PC-9 (cell line): ENCODE results near the gene RHEX. TPM values are rescaled to one million over a fixed set of nuclear protein-coding genes. Genes with fewer than 3 reads are reported as not detected.

Experiments used
- BruUV-seq: library from RNA; stranded (reverse); fragments of 400-500 nt; replicated peaks from 2 replicates; lab custom pipeline; 2021; lab: Mats Ljungman, UMichigan
- CTCF ChIA-PET: fragments of 300-600 bp; sonication (Branson Sonifier 250); formaldehyde crosslinking; loops from one replicate; lab custom pipeline; 2022; ENCODE audit warnings: antibody characterized with exemption; lab: Charles Lee
- POLR2A ChIA-PET: fragments of 300-600 bp; sonication (Branson Sonifier 250); formaldehyde crosslinking; loops from one replicate; lab custom pipeline; 2022; ENCODE audit warnings: antibody characterized with exemption; ENCODE audit not compliant: unreplicated experiment; lab: Charles Lee
- DNase-seq, 2 experiments: peaks; one replicate each; pipeline versions ENCODE4 v3.0.0 to v3.0.0-alpha.2; 2015 to 2022; ENCODE audit warnings: mixed read lengths in 1 of 2
- H2AFZ ChIP-seq: fragments of 200-600 bp; sonication (generic); 2 replicates; pipeline ENCODE4 v1.8.1; 2017; ENCODE audit warnings: antibody characterized with exemption
- H3F3A ChIP-seq: fragments of 200-600 bp; sonication (generic); 2 replicates; pipeline ENCODE4 v1.8.1; 2017; ENCODE audit warnings: antibody characterized with exemption, mild to moderate bottlenecking, low read depth; ENCODE audit not compliant: insufficient read depth
- H3K27ac ChIP-seq: fragments of 200-600 bp; sonication (generic); 2 replicates; pipeline ENCODE4 v1.6.1; 2016; ENCODE audit warnings: mixed run types
- H3K27me3 ChIP-seq: fragments of 200-600 bp; sonication (generic); 2 replicates; pipeline ENCODE4 v1.6.1; 2016; ENCODE audit warnings: low read depth, mixed run types; ENCODE audit not compliant: insufficient read depth
- H3K36me3 ChIP-seq: fragments of 200-600 bp; sonication (generic); 2 replicates; pipeline ENCODE4 v1.6.1; 2016; ENCODE audit warnings: low read depth, mixed run types
- H3K4me1 ChIP-seq: fragments of 200-600 bp; sonication (generic); replicated peaks from 2 replicates; pipeline ENCODE4 v1.6.1; 2016; ENCODE audit warnings: mixed run types; ENCODE audit not compliant: insufficient read depth
- H3K4me2 ChIP-seq: fragments of 200-600 bp; sonication (generic); 2 replicates; pipeline ENCODE4 v1.6.1; 2017; ENCODE audit warnings: mixed run types
- H3K4me3 ChIP-seq: fragments of 200-600 bp; sonication (generic); 2 replicates; pipeline ENCODE4 v1.6.1; 2016; ENCODE audit warnings: mixed run types
- H3K79me2 ChIP-seq: fragments of 200-600 bp; sonication (generic); 2 replicates; pipeline ENCODE4 v1.6.1; 2017; ENCODE audit warnings: low read depth, mixed run types
- H3K9me2 ChIP-seq: fragments of 200-600 bp; sonication (generic); 2 replicates; pipeline ENCODE4 v1.8.1; 2017; ENCODE audit warnings: mild to moderate bottlenecking; ENCODE audit not compliant: insufficient read depth
- H3K9me3 ChIP-seq: fragments of 200-600 bp; sonication (generic); 2 replicates; pipeline ENCODE4 v1.8.1; 2016; ENCODE audit warnings: low read depth; ENCODE audit not compliant: insufficient read depth
- H4K20me1 ChIP-seq: fragments of 200-600 bp; sonication (generic); 2 replicates; pipeline ENCODE4 v1.8.1; 2017; ENCODE audit not compliant: insufficient read depth
- EZH2 ChIP-seq: fragments of 200-600 bp; sonication (generic); IDR thresholded peaks from 2 replicates; pipeline ENCODE4 v1.8.0; 2017; ENCODE audit warnings: antibody characterized with exemption, low read depth
- intact Hi-C: fragments of 100-400 bp; cut with micrococcal nuclease; formaldehyde crosslinking; loops from one replicate; pipeline ENCODE4 v1.10.0; 2022; ENCODE audit not compliant: unreplicated experiment
- total RNA-seq: library from RNA; stranded (reverse); gene quantifications from 2 replicates; pipeline ENCODE4 v1.2.3, GENCODE V29; 2021
- TF ChIP-seq, protein P1 (sequence below): fragments of 200-600 bp; sonication (generic); conservative IDR thresholded peaks from 2 replicates; pipeline ENCODE4 v1.6.1; 2017; ENCODE audit warnings: mixed run types, antibody characterized with exemption, mild to moderate bottlenecking, moderate library complexity

The RHEX gene
- total RNA-seq, 1 experiment from 2014 or later = not detected

DNA sequence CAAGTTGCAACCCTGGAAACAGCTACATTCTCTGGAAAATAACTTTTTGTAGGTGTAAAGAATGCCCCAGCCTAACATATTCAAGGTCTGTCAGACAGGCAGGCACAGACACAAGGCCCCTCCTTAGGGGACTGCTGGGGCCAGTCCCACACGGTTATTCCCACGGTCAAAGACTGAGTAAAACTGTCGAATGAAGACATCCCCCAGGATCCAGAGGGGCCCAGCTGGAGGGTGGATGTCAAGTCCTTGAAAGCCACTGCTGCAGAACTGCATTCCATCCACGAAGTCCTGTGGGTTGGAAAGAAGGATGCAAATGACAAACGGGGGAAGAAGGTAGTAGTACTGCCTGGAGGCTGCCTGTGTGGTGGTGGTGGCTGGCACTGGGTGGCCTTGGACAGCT, 42.9 kb upstream of the RHEX start:
- Histone ChIP-seq H3F3A (peaks cover 2% of the 10 kb centered on the region; the same call in 1 of the 2 replicates), H3K4me1 (no peaks in the 10 kb centered on the region), H3K9me2 (no peaks in the 10 kb centered on the region), H3K36me3 (no peaks in the 10 kb centered on the region), H3K4me3 (no peak overlapping the region), H3K79me2 (no peaks in the 10 kb centered on the region), H3K9me3 (no peaks in the 10 kb centered on the region), H2AFZ (no peak overlapping the region), H3K27ac (no peak overlapping the region), H3K27me3 (no peaks in the 10 kb centered on the region), H4K20me1 (no peaks in the 10 kb centered on the region), H3K4me2 (no peak overlapping the region)
- intact Hi-C loops = no loop called here
- POLR2A ChIA-PET = no interaction called here
- CTCF ChIA-PET = no interaction called here
- TF ChIP-seq, protein P1, sequence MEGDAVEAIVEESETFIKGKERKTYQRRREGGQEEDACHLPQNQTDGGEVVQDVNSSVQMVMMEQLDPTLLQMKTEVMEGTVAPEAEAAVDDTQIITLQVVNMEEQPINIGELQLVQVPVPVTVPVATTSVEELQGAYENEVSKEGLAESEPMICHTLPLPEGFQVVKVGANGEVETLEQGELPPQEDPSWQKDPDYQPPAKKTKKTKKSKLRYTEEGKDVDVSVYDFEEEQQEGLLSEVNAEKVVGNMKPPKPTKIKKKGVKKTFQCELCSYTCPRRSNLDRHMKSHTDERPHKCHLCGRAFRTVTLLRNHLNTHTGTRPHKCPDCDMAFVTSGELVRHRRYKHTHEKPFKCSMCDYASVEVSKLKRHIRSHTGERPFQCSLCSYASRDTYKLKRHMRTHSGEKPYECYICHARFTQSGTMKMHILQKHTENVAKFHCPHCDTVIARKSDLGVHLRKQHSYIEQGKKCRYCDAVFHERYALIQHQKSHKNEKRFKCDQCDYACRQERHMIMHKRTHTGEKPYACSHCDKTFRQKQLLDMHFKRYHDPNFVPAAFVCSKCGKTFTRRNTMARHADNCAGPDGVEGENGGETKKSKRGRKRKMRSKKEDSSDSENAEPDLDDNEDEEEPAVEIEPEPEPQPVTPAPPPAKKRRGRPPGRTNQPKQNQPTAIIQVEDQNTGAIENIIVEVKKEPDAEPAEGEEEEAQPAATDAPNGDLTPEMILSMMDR = no peak
- TF ChIP-seq EZH2 = no peak
- no peak for DNase-seq
- no TSS peak for BruUV-seq

GRCh38 chr1:206011057-206011456, 41.9 kb upstream of the RHEX start:
- no TSS peak for BruUV-seq
- Histone ChIP-seq H2AFZ (no peak overlapping the region), H3K27me3 (no peaks in the 10 kb centered on the region), H3K4me3 (no peak overlapping the region), H3K27ac (no peak overlapping the region), H3K36me3 (no peaks in the 10 kb centered on the region), H4K20me1 (no peaks in the 10 kb centered on the region), H3K9me3 (no peaks in the 10 kb centered on the region), H3K4me1 (no peaks in the 10 kb centered on the region), H3K9me2 (no peaks in the 10 kb centered on the region), H3F3A (no peaks in the 10 kb centered on the region), H3K79me2 (no peaks in the 10 kb centered on the region), H3K4me2 (no peak overlapping the region)
- no peak for DNase-seq
- intact Hi-C loops = no loop called here
- TF ChIP-seq, protein P1 = no peak
- TF ChIP-seq EZH2 = no peak
- ChIA-PET POLR2A (no interaction called here), CTCF (no interaction called here)

DNA sequence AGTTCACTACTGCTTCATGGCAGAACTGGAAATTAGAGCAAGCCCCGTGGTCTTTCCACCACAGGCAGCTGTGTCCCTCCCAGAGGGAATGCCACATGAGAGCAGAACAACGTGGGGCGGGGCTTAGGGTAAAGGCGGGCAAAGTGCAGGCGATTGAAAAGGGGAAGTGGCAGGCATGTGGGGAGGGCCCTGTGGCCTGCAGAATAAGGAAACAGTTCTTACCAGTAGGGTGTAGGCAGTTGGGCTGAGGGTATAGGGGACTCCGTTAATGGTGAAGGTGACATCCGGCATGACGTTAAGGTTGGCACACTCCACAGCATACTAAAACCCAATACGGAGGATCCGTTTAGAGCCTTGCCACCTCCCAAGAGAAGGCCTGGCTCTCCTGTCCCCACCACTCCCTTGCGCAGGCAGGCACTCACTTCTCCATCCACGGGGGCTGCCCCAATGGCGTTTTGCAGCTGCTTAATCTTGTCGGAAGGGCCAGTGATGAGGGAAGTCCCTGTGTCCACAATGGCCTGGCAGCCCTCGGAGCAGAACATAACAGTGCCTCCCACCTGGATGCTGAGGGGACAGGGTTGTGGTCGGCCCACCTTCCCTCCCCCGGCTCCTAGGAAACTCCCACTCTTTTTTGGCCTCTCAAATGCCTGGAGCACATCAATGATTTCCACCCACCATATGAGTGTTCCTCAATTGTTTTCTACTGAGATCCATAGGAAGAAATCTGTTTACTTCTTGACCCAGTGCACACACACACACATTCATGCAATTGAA, 40.7 kb upstream of the RHEX start:
- CTCF ChIA-PET = no interaction called here
- no TSS peak for BruUV-seq
- POLR2A ChIA-PET = no interaction called here

More for the DNA sequence above, 40.7 kb upstream of the RHEX start:
- H3K27me3 ChIP-seq = no peaks in the 10 kb centered on the region
- no peak for DNase-seq
- H4K20me1 ChIP-seq = no peaks in the 10 kb centered on the region
- H3K4me1 ChIP-seq = no peaks in the 10 kb centered on the region
- H3F3A ChIP-seq = no peaks in the 10 kb centered on the region
- no peaks in the 10 kb centered on the region for H3K9me3 ChIP-seq
- no peak overlapping the region for H3K4me3 ChIP-seq
- H3K27ac ChIP-seq = no peak overlapping the region
- H3K4me2 ChIP-seq = no peak overlapping the region
- H3K9me2 ChIP-seq = no peaks in the 10 kb centered on the region
- H2AFZ ChIP-seq = no peak overlapping the region
- H3K79me2 ChIP-seq = no peaks in the 10 kb centered on the region
- TF ChIP-seq, protein P1 = no peak
- no peak for TF ChIP-seq EZH2
- no peaks in the 10 kb centered on the region for H3K36me3 ChIP-seq
- intact Hi-C loops = no loop called here
